SK-N-SH treated with all-trans-retinoic acid at 6 μM for 48 hours (cell line): Measurements from ENCODE around the gene TMOD2.

ENCODE experiments used
- ATAC-seq: fragments of 200-7000 bp; cut with Tn5 transposase; 3 replicates; pipeline ENCODE4 v1.9.1; 2020; ENCODE audit warnings: mild to moderate bottlenecking, moderate library complexity
- ARNTL ChIP-seq: fragments of 450-650 bp; formaldehyde crosslinking; IDR thresholded peaks from 2 replicates; pipeline ENCODE4 v1.5.0; 2020; ENCODE audit warnings: low read depth, mild to moderate bottlenecking, moderate library complexity, borderline replicate concordance
- BACH2 ChIP-seq: fragments of 250-450 bp; sonication (Bioruptor Pico); IDR thresholded peaks from 2 replicates; pipeline ENCODE4 v1.9.0; 2021; ENCODE audit warnings: mild to moderate bottlenecking, borderline replicate concordance
- CSDC2 ChIP-seq: fragments of 250-450 bp; sonication (Bioruptor Pico); IDR thresholded peaks from 2 replicates; pipeline ENCODE4 v1.5.0; 2020; ENCODE audit warnings: mild to moderate bottlenecking, moderate library complexity
- ESRRG ChIP-seq: fragments of 250-450 bp; sonication (Bioruptor Pico); IDR thresholded peaks from 2 replicates; pipeline ENCODE4 v1.6.1; 2021; ENCODE audit warnings: mild to moderate bottlenecking
- GLIS3 ChIP-seq: fragments of 250-450 bp; sonication (Bioruptor Pico); IDR thresholded peaks from 2 replicates; pipeline ENCODE4 v1.5.0; 2020; ENCODE audit warnings: mild to moderate bottlenecking, moderate library complexity
- ISL1 ChIP-seq: fragments of 250-450 bp; sonication (Bioruptor Pico); IDR thresholded peaks from 2 replicates; pipeline ENCODE4 v2.1.2; 2022; ENCODE audit warnings: mild to moderate bottlenecking, moderate library complexity
- OSR1 ChIP-seq: fragments of 250-450 bp; sonication (Bioruptor Pico); IDR thresholded peaks from 2 replicates; pipeline ENCODE4 v1.8.0; 2022; ENCODE audit warnings: moderate library complexity, mild to moderate bottlenecking, inconsistent platforms
- PPARA ChIP-seq: fragments of 250-450 bp; sonication (Bioruptor Pico); IDR thresholded peaks from 2 replicates; pipeline ENCODE4 v1.5.0; 2020; ENCODE audit warnings: mild to moderate bottlenecking, borderline replicate concordance
- RARB ChIP-seq: fragments of 250-450 bp; sonication (Bioruptor Pico); IDR thresholded peaks from 2 replicates; pipeline ENCODE4 v1.8.0; 2021; ENCODE audit warnings: mild to moderate bottlenecking, moderate library complexity
- TOX ChIP-seq: fragments of 250-450 bp; sonication (Bioruptor Pico); IDR thresholded peaks from 2 replicates; pipeline ENCODE4 v1.8.0; 2021; ENCODE audit warnings: mild to moderate bottlenecking, moderate library complexity, borderline replicate concordance
- ZC3H10 ChIP-seq: fragments of 250-450 bp; sonication (Bioruptor Pico); IDR thresholded peaks from 2 replicates; pipeline ENCODE4 v1.5.1; 2021; ENCODE audit warnings: mild to moderate bottlenecking, moderate library complexity
- ZFP3 ChIP-seq: fragments of 250-450 bp; sonication (Bioruptor Pico); IDR thresholded peaks from 2 replicates; pipeline ENCODE4 v1.5.0; 2020; ENCODE audit warnings: mild to moderate bottlenecking, moderate library complexity
- ZFP30 ChIP-seq: fragments of 450-650 bp; formaldehyde crosslinking; IDR thresholded peaks from 2 replicates; pipeline ENCODE4 v1.5.0; 2022; ENCODE audit warnings: mild to moderate bottlenecking, moderate library complexity
- ZNF565 ChIP-seq: fragments of 450-650 bp; formaldehyde crosslinking; conservative IDR thresholded peaks from 2 replicates; pipeline ENCODE4 v1.5.0; 2020; ENCODE audit warnings: low read depth, mild to moderate bottlenecking, moderate library complexity
- ZNF8 ChIP-seq: fragments of 450-650 bp; formaldehyde crosslinking; IDR thresholded peaks from 2 replicates; pipeline ENCODE4 v1.5.0; 2020; ENCODE audit warnings: mild to moderate bottlenecking, moderate library complexity
- TF ChIP-seq, protein P1 (sequence below): fragments of 250-450 bp; sonication (Bioruptor Pico); IDR thresholded peaks from 2 replicates; pipeline ENCODE4 v1.5.0; 2020; ENCODE audit warnings: mild to moderate bottlenecking, moderate library complexity
- TF ChIP-seq, protein P2 (sequence below): fragments of 250-450 bp; sonication (Bioruptor Pico); IDR thresholded peaks from 2 replicates; pipeline ENCODE4 v1.5.1; 2020; ENCODE audit warnings: low read depth, mild to moderate bottlenecking, moderate library complexity
- TF ChIP-seq, protein P3 (sequence below): fragments of 250-450 bp; sonication (Bioruptor Pico); IDR thresholded peaks from 2 replicates; pipeline ENCODE4 v1.8.0; 2021; ENCODE audit warnings: low read depth, mild to moderate bottlenecking, moderate library complexity, borderline replicate concordance
- TF ChIP-seq, protein P4 (sequence below): fragments of 250-450 bp; sonication (Bioruptor Pico); IDR thresholded peaks from 2 replicates; pipeline ENCODE4 v1.8.0; 2020; ENCODE audit warnings: mild to moderate bottlenecking, moderate library complexity, borderline replicate concordance
- TF ChIP-seq, protein P5 (sequence below): fragments of 250-450 bp; sonication (Bioruptor Pico); IDR thresholded peaks from 2 replicates; pipeline ENCODE4 v1.5.1; 2021; ENCODE audit warnings: mild to moderate bottlenecking, moderate library complexity

TMOD2 gene

DNA sequence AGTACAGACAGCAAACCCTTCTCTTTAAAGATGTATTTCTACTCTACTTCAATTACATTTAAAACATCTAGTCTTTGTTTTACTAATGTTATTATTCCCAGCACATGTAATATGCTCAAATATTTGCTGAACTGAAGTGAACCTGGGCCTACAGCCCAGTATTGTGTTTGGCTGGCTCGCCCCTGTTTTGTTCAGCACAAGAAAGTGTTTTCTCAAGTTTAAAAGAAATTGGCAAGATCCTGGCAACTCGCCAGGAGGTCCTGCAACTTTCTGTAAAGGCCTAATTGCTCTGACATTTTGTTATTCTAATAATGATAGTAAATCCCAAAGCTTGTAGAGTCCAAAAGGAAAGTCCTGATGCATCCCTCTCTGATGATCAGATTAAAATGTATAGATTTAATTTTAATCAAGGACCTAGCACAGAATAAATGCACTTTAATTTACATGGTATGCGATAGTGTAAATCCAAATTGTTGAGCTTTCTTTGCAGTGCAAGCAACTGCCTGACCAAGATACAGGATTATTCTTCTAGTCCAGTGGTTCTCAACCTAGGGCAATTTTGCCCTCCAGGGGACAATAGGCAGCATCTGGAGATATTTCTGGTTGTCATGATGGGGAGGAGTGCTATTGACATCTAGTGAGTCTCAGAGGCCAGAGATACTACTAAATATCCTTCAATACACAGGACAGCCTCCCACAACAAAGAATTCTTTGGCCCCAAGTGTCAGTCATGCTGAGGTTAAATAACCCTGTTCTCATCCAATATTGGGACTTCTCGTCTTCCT is 42.3 kb downstream of the TMOD2 start:
- ATAC-seq, result peak; percentile 95
- TF ChIP-seq, protein P1, sequence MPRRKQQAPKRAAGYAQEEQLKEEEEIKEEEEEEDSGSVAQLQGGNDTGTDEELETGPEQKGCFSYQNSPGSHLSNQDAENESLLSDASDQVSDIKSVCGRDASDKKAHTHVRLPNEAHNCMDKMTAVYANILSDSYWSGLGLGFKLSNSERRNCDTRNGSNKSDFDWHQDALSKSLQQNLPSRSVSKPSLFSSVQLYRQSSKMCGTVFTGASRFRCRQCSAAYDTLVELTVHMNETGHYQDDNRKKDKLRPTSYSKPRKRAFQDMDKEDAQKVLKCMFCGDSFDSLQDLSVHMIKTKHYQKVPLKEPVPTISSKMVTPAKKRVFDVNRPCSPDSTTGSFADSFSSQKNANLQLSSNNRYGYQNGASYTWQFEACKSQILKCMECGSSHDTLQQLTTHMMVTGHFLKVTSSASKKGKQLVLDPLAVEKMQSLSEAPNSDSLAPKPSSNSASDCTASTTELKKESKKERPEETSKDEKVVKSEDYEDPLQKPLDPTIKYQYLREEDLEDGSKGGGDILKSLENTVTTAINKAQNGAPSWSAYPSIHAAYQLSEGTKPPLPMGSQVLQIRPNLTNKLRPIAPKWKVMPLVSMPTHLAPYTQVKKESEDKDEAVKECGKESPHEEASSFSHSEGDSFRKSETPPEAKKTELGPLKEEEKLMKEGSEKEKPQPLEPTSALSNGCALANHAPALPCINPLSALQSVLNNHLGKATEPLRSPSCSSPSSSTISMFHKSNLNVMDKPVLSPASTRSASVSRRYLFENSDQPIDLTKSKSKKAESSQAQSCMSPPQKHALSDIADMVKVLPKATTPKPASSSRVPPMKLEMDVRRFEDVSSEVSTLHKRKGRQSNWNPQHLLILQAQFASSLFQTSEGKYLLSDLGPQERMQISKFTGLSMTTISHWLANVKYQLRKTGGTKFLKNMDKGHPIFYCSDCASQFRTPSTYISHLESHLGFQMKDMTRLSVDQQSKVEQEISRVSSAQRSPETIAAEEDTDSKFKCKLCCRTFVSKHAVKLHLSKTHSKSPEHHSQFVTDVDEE, result no peak
- TF ChIP-seq ISL1 (CRISPR knock-in tag), result peak; percentile 57

DNA sequence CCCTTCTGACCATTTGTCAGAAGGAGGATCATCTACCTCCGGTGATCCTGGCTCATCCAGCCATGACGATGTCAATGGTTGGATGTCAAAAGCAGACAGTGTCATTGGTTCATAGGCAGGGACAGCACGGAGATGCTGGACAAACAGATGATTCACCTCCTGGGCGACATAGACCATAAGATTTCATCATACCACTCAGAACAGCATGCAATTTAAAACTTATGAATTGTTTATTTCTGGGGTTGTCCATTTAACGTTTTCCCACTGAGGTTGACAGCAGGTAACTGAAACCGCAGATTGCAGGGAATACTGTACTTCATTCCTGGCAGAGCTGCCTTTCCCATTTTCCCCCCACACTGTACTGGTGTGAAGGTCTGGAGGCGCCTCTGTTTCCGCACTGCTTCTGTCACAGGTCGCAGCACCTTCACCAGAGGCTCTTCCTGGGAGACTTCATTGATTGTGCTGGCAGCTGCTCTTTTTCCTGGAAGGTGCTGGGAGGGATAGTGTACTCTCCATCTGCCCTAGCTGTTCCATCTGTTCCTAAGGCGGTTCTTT is 45.5 kb downstream of the TMOD2 start:
- no peak for TF ChIP-seq ISL1 (CRISPR knock-in tag)
- TF ChIP-seq, protein P2, sequence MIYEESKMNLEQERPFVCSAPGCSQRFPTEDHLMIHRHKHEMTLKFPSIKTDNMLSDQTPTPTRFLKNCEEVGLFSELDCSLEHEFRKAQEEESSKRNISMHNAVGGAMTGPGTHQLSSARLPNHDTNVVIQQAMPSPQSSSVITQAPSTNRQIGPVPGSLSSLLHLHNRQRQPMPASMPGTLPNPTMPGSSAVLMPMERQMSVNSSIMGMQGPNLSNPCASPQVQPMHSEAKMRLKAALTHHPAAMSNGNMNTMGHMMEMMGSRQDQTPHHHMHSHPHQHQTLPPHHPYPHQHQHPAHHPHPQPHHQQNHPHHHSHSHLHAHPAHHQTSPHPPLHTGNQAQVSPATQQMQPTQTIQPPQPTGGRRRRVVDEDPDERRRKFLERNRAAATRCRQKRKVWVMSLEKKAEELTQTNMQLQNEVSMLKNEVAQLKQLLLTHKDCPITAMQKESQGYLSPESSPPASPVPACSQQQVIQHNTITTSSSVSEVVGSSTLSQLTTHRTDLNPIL (CRISPR knock-in tag), result no peak
- no peak for TF ChIP-seq BACH2 (CRISPR knock-in tag)
- TF ChIP-seq PPARA, result no peak
- TF ChIP-seq, protein P3, sequence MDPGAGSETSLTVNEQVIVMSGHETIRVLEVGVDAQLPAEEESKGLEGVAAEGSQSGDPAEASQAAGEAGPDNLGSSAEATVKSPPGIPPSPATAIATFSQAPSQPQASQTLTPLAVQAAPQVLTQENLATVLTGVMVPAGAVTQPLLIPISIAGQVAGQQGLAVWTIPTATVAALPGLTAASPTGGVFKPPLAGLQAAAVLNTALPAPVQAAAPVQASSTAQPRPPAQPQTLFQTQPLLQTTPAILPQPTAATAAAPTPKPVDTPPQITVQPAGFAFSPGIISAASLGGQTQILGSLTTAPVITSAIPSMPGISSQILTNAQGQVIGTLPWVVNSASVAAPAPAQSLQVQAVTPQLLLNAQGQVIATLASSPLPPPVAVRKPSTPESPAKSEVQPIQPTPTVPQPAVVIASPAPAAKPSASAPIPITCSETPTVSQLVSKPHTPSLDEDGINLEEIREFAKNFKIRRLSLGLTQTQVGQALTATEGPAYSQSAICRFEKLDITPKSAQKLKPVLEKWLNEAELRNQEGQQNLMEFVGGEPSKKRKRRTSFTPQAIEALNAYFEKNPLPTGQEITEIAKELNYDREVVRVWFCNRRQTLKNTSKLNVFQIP (CRISPR knock-in tag), result no peak
- no peak for TF ChIP-seq ZC3H10
- no peak for TF ChIP-seq ZNF8 (CRISPR knock-in tag)
- no peak for TF ChIP-seq GLIS3
- TF ChIP-seq RARB, result no peak
- TF ChIP-seq, protein P4, sequence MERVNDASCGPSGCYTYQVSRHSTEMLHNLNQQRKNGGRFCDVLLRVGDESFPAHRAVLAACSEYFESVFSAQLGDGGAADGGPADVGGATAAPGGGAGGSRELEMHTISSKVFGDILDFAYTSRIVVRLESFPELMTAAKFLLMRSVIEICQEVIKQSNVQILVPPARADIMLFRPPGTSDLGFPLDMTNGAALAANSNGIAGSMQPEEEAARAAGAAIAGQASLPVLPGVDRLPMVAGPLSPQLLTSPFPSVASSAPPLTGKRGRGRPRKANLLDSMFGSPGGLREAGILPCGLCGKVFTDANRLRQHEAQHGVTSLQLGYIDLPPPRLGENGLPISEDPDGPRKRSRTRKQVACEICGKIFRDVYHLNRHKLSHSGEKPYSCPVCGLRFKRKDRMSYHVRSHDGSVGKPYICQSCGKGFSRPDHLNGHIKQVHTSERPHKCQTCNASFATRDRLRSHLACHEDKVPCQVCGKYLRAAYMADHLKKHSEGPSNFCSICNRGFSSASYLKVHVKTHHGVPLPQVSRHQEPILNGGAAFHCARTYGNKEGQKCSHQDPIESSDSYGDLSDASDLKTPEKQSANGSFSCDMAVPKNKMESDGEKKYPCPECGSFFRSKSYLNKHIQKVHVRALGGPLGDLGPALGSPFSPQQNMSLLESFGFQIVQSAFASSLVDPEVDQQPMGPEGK, result no peak
- TF ChIP-seq, protein P5, sequence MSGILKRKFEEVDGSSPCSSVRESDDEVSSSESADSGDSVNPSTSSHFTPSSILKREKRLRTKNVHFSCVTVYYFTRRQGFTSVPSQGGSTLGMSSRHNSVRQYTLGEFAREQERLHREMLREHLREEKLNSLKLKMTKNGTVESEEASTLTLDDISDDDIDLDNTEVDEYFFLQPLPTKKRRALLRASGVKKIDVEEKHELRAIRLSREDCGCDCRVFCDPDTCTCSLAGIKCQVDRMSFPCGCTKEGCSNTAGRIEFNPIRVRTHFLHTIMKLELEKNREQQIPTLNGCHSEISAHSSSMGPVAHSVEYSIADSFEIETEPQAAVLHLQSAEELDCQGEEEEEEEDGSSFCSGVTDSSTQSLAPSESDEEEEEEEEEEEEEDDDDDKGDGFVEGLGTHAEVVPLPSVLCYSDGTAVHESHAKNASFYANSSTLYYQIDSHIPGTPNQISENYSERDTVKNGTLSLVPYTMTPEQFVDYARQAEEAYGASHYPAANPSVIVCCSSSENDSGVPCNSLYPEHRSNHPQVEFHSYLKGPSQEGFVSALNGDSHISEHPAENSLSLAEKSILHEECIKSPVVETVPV (CRISPR knock-in tag), result no peak
- TF ChIP-seq, protein P1, result no peak
- no peak for TF ChIP-seq ZNF565 (CRISPR knock-in tag)
- TF ChIP-seq CSDC2 (CRISPR knock-in tag), result no peak
- no peak for TF ChIP-seq ARNTL
- no peak for TF ChIP-seq ZFP3 (CRISPR knock-in tag)
- ATAC-seq, result no peak

DNA sequence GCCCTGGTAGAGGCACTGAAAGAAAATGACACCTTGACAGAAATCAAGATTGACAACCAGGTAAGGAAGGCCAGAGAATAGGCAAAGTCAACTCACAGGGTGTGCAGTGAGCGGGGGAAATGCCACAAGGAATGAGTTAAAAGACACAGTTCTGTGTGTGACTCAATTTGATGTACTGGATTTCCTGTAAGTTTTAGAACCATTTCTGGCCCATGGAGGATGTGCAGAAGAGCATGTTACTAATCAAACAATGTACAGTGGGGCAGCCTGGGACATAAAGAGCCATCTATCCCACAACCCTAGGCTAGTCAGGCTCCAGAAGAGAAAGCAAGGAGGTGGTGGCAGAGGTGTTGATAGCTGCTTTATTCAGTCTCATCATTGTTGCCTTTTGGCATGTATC is 46.9 kb downstream of the TMOD2 start:
- ATAC-seq, result peak; percentile 19; the same call in 2 of the 3 replicates
- no peak for TF ChIP-seq ZC3H10
- TF ChIP-seq ZFP3 (CRISPR knock-in tag), result no peak
- TF ChIP-seq ZNF565 (CRISPR knock-in tag), result no peak
- TF ChIP-seq TOX (CRISPR knock-in tag), result no peak
- no peak for TF ChIP-seq ISL1 (CRISPR knock-in tag)
- no peak for TF ChIP-seq ZNF8 (CRISPR knock-in tag)
- no peak for TF ChIP-seq RARB
- TF ChIP-seq GLIS3, result no peak
- no peak for TF ChIP-seq ESRRG
- TF ChIP-seq OSR1, result no peak
- TF ChIP-seq ZFP30 (CRISPR knock-in tag), result no peak
- TF ChIP-seq, protein P5 (CRISPR knock-in tag), result no peak
